Endodermal cell (in vitro differentiated cells): Measurements from ENCODE around the gene RIT2. TPM values are rescaled to one million over a fixed set of nuclear protein-coding genes. Genes with fewer than 3 reads are reported as not detected.

Experiments
- DNase-seq: peaks from one replicate; pipeline ENCODE4 v3.0.0-alpha.2; 2017
- H3K27ac ChIP-seq: 2 replicates; pipeline ENCODE4 v1.5.1; 2013; ENCODE audit warnings: mild to moderate bottlenecking, low read depth, low read length, moderate library complexity
- H3K27me3 ChIP-seq: 2 replicates; pipeline ENCODE4 v1.6.1; 2013; ENCODE audit warnings: mild to moderate bottlenecking, low read length, moderate library complexity; ENCODE audit not compliant: insufficient read depth, control insufficient read depth, poor library complexity, severe bottlenecking
- H3K36me3 ChIP-seq: 2 replicates; pipeline ENCODE4 v1.7.0; 2013; ENCODE audit warnings: mild to moderate bottlenecking, low read length, moderate library complexity; ENCODE audit not compliant: control insufficient read depth, insufficient read depth
- H3K4me1 ChIP-seq: one replicate; pipeline ENCODE4 v1.7.0; 2013; ENCODE audit warnings: low read length; ENCODE audit not compliant: control insufficient read depth, insufficient read depth
- H3K4me3 ChIP-seq: 2 replicates; pipeline ENCODE4 v1.5.1; 2013; ENCODE audit warnings: mild to moderate bottlenecking, low read length, moderate library complexity
- H3K9ac ChIP-seq: 2 replicates; pipeline ENCODE4 v1.6.1; 2013; ENCODE audit warnings: mild to moderate bottlenecking, low read length, moderate library complexity; ENCODE audit not compliant: poor library complexity, severe bottlenecking; ENCODE audit errors: extremely low read depth
- H3K9me3 ChIP-seq: 2 replicates; pipeline ENCODE4 v1.6.1; 2013; ENCODE audit warnings: mild to moderate bottlenecking, low read length, moderate library complexity; ENCODE audit not compliant: control insufficient read depth
- H3K27ac Mint-ChIP-seq: 2 replicates; pipeline ENCODE4 v1.8.0; 2020; ENCODE audit warnings: mixed read lengths
- H3K27me3 Mint-ChIP-seq: 2 replicates; pipeline ENCODE4 v1.8.0; 2021; ENCODE audit warnings: mild to moderate bottlenecking, mixed read lengths; ENCODE audit not compliant: insufficient read depth
- H3K36me3 Mint-ChIP-seq: 2 replicates; pipeline ENCODE4 v1.8.0; 2020; ENCODE audit warnings: low read depth, mixed read lengths
- H3K4me1 Mint-ChIP-seq: 2 replicates; pipeline ENCODE4 v1.8.0; 2020; ENCODE audit warnings: mixed read lengths
- H3K4me3 Mint-ChIP-seq: 2 replicates; pipeline ENCODE4 v1.8.0; 2020; ENCODE audit warnings: mild to moderate bottlenecking, moderate library complexity, mixed read lengths
- H3K9me3 Mint-ChIP-seq: 2 replicates; pipeline ENCODE4 v1.8.0; 2020; ENCODE audit warnings: mild to moderate bottlenecking, mixed read lengths
- CTCF ChIP-seq: fragments of 200-600 bp; sonication (generic); conservative IDR thresholded peaks from 2 replicates; pipeline ENCODE4 v1.5.0; 2021; ENCODE audit warnings: antibody characterized with exemption, mild to moderate bottlenecking
- WGBS, 2 experiments: methylation state at CpG; one replicate each; pipeline versions ENCODE4 v1.1.5 to v1.1.7; 2013; ENCODE audit warnings: missing lambda C conversion rate in 2 of 2, mixed read lengths in 1 of 2; ENCODE audit not compliant: insufficient coverage in 1 of 2, insufficient read length in 1 of 2; 5-methylcytosine and 5-hydroxymethylcytosine counted together
- total RNA-seq, 2 donors: library from RNA; stranded (reverse); fragmentation: NEBNext Ultra II Directional in 1 of 2; extraction: Animal tissue kit (Norgen Biotek cat#: 25700) in 1 of 2; gene quantifications; 2 replicates in 1 of 2; 3 replicates in 1 of 2; pipeline ENCODE4 v1.2.1, GENCODE V29; 2021

The RIT2 gene
- total RNA-seq, 2 donors from 2014 or later, result 0.81 TPM; not detected in 1

- Mint-ChIP-seq H3K9me3 (no peaks in the 10 kb centered on the region), H3K36me3 (no peaks in the 10 kb centered on the region), H3K4me3 (no peak overlapping the region), H3K27ac (no peak overlapping the region), H3K27me3 (no peaks in the 10 kb centered on the region), H3K4me1 (no peaks in the 10 kb centered on the region)
- WGBS, 2 experiments, result 88 to 100% methylated on average over 1 to 3 of the region's 3 CpGs
- no peak overlapping the region for H3K9ac ChIP-seq
- TF ChIP-seq CTCF, result no peak
- H3K4me3 ChIP-seq, result no peak overlapping the region
- no peaks in the 10 kb centered on the region for H3K36me3 ChIP-seq
- H3K4me1 ChIP-seq, result no peaks in the 10 kb centered on the region
- no peak for DNase-seq
- no peaks in the 10 kb centered on the region for H3K9me3 ChIP-seq
- H3K27ac ChIP-seq, result no peak overlapping the region
- no peaks in the 10 kb centered on the region for H3K27me3 ChIP-seq
These were observed 40.4 kb upstream of the RIT2 start for GRCh38 chr18:43155842-43156241.

DNA sequence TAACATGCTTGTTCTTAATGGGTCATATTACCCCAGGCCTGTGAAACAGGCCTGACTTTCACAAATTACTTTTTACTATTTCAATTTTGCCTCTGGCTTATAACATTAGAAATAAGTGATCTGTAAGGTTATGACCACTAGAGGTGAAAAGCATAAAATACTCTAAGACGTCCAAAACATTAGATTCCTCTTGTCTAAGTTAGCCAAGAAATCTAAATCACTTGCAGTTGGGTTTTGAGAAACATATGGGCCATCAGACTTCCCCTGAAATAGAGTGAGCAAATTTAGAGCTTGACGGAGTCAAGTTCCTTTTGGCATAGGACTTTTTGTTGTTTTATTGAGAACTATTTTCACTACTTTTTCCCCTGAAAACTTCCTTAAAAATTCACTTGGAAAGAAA lies 32.7 kb upstream of the RIT2 start:
- 97 to 100% methylated on average over 1 to 2 of the region's 2 CpGs for WGBS, 2 experiments
- no peaks in the 10 kb centered on the region for H3K9me3 ChIP-seq
- H3K4me1 ChIP-seq, result no peaks in the 10 kb centered on the region
- no peaks in the 10 kb centered on the region for H3K36me3 ChIP-seq
- no peak overlapping the region for H3K9ac ChIP-seq
- Mint-ChIP-seq H3K9me3 (no peaks in the 10 kb centered on the region), H3K36me3 (no peaks in the 10 kb centered on the region), H3K27me3 (no peaks in the 10 kb centered on the region), H3K4me1 (peaks cover 2% of the 10 kb centered on the region), H3K4me3 (no peak overlapping the region), H3K27ac (no peak overlapping the region)
- TF ChIP-seq CTCF, result no peak
- no peaks in the 10 kb centered on the region for H3K27me3 ChIP-seq
- no peak overlapping the region for H3K27ac ChIP-seq
- no peak for DNase-seq
- no peak overlapping the region for H3K4me3 ChIP-seq

GRCh38 chr18:43141208-43141607 lies 25.7 kb upstream of the RIT2 start:
- Histone ChIP-seq H3K27ac (no peak overlapping the region), H3K4me1 (no peaks in the 10 kb centered on the region), H3K27me3 (no peaks in the 10 kb centered on the region), H3K9me3 (peaks cover 10% of the 10 kb centered on the region), H3K36me3 (no peaks in the 10 kb centered on the region), H3K9ac (no peak overlapping the region), H3K4me3 (no peak overlapping the region)
- H3K27ac Mint-ChIP-seq, result no peak overlapping the region
- H3K4me3 Mint-ChIP-seq, result no peak overlapping the region
- H3K36me3 Mint-ChIP-seq, result no peaks in the 10 kb centered on the region
- H3K4me1 Mint-ChIP-seq, result no peaks in the 10 kb centered on the region
- no peak for DNase-seq
- WGBS, 2 experiments, result 75 to 95% methylated on average over 1 to 2 of the region's 2 CpGs
- peaks cover 23% of the 10 kb centered on the region for H3K9me3 Mint-ChIP-seq
- TF ChIP-seq CTCF, result no peak
- no peaks in the 10 kb centered on the region for H3K27me3 Mint-ChIP-seq
